Testis (tissue), 3 donors: ENCODE data around the gene ZNF732. TPM values are rescaled to one million over a fixed set of nuclear protein-coding genes. Genes with fewer than 3 reads are reported as not detected.

Source experiments
- DNase-seq: peaks from one replicate; pipeline ENCODE4 v3.0.0-alpha.2; 2019
- H3K27ac ChIP-seq, 2 donors: fragments of 200-600 bp; sonication (generic); one replicate each; pipeline ENCODE4 v1.5.1; 2019
- H3K27me3 ChIP-seq: fragments of 200-600 bp; sonication (generic); one replicate; pipeline ENCODE4 v1.5.1; 2019
- H3K36me3 ChIP-seq: fragments of 200-600 bp; sonication (generic); one replicate; pipeline ENCODE4 v1.5.1; 2017; ENCODE audit warnings: low read depth; ENCODE audit errors: missing control alignments
- H3K4me1 ChIP-seq: fragments of 200-600 bp; sonication (generic); one replicate; pipeline ENCODE4 v1.5.1; 2019
- H3K4me3 ChIP-seq, 2 donors: fragments of 200-600 bp; sonication (generic); one replicate each; pipeline ENCODE4 v1.5.1; 2017 to 2019
- H3K9me3 ChIP-seq: fragments of 200-600 bp; sonication (generic); one replicate; pipeline ENCODE4 v1.5.1; 2017
- CTCF ChIP-seq, 3 experiments: fragments of 450-650 bp in 2 of 3; fragments of 200-600 bp in 1 of 3; sonication (generic) in 1 of 3; IDR thresholded peaks; one replicate each; pipeline ENCODE4 v1.5.1; 2016 to 2019; ENCODE audit warnings: antibody characterized with exemption in 3 of 3, mild to moderate bottlenecking in 2 of 3, moderate library complexity in 1 of 3
- POLR2A ChIP-seq: fragments of 450-650 bp; IDR thresholded peaks from one replicate; pipeline ENCODE4 v1.6.1; 2017; ENCODE audit warnings: antibody characterized with exemption, mild to moderate bottlenecking, moderate library complexity
- WGBS, 2 donors: methylation state at CpG; one replicate each; pipeline ENCODE4 v1.1.5; 2018; 5-methylcytosine and 5-hydroxymethylcytosine counted together
- intact Hi-C: fragments of 100-400 bp; cut with DNase I; formaldehyde crosslinking; loops from one replicate; pipeline ENCODE4 v1.15.1; 2023; ENCODE audit warnings: low total_unique reads
- polyA plus RNA-seq: library from polyadenylated mRNA; stranded (reverse); fragments of 350-450 nt; fragmentation: Illumina TruSeq; extraction: RNeasy Lipid Tissue Mini Kit (QIAGEN cat#74804); gene quantifications from one replicate; pipeline ENCODE4 v1.2.3, GENCODE V29; 2014; ENCODE audit warnings: low read depth, low replicate concordance; ENCODE audit not compliant: insufficient read depth
- total RNA-seq, 2 donors: library from RNA; depleted of rRNA; stranded (reverse); fragments of >200 nt; gene quantifications; one replicate each; pipeline ENCODE4 v1.2.3, GENCODE V29; 2016

The ZNF732 gene
- total and polyA plus RNA-seq, 3 donors from 2014 or later: 1.2 to 6.5 (median 5.2) TPM

DNA sequence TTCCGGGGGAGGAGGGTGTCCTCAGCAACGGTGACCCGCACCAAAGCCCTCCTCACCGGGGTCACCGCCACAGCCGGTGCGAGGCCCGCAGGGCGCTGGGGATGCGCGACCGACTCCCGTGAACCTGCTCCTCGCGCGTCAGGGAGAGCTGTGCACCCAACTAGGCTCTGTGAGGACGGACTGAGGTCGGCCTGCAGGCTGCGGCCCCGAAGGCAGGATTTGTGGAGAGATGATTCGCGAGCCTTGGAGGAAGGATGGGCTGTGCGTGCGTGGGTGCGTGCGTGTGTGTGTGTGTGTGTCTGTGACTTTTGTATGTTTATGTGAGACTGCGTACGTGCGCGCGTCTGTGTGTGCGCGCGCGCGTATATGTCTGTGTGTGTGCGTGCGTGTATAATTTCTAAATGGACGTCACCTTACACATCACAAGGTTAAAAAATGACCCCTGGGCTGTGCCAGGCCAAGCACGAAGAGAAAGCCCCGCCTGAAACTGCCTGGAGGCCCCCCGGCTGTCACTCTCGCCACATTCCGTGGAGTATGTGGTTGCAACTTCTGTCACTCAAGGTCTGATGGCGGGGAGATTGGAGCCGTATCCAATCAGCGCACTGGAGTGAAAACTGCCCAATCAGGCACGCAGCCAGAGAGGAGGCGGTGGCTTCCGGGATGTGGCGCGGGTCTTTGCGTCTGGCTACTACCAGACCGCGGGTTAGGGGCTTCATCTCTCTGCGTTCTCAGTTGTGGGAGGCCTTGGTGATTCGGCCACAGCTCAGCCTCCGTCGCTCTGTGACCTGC, 32.1 kb upstream of the ZNF732 start, which contains the start of gene ZNF141:
Gene ZNF141, plus strand, starts transcription at position 672 of the 789 bp plus-strand sequence. CDS start 170 bp downstream, outside the sequence.
- intact Hi-C loops: no loop called here
- 0 to 3% methylated on average over 8 to 55 of the region's 59 CpGs for WGBS, 2 donors
- TF ChIP-seq POLR2A: peak; percentile 47
- TF ChIP-seq CTCF (IDR thresholded peaks at IDR 0.05): no peak

GRCh38 chr4:336893-337142, 31.5 kb upstream of the ZNF732 start:
- Histone ChIP-seq H3K4me3 (peak overlapping the region; percentile 81 to 91), H3K27me3 (no peaks in the 10 kb centered on the region), H3K9me3 (no peaks in the 10 kb centered on the region), H3K36me3 (no peaks in the 10 kb centered on the region), H3K27ac (peak overlapping the region; percentile 94 to 96), H3K4me1 (peaks cover 8% of the 10 kb centered on the region)
- TF ChIP-seq POLR2A (no peak), CTCF (IDR thresholded peaks at IDR 0.05) (no peak)
- intact Hi-C loops: no loop called here
- DNase-seq: peak; percentile 59
- 0% methylated on average over 5 of the region's 18 CpGs; no CpG with 5 or more reads in 1 of the 2 donors for WGBS, 2 donors

More for the DNA sequence above, 32.1 kb upstream of the ZNF732 start, which contains the start of gene ZNF141:
- DNase-seq: peak; percentile 99
- no peaks in the 10 kb centered on the region for H3K36me3 ChIP-seq
- no peaks in the 10 kb centered on the region for H3K27me3 ChIP-seq
- no peaks in the 10 kb centered on the region for H3K9me3 ChIP-seq
- peaks cover 8% of the 10 kb centered on the region for H3K4me1 ChIP-seq
- peak within 1 kb of the TSS; percentile 94 to 96 for H3K27ac ChIP-seq
- H3K4me3 ChIP-seq: peak within 1 kb of the TSS; percentile 81 to 91

- intact Hi-C loops: no loop called here
- 6 to 18% methylated on average over 5 to 40 of the region's 71 CpGs for WGBS, 2 donors
- Histone ChIP-seq H3K9me3 (no peaks in the 10 kb centered on the region), H3K27ac (peak overlapping the region; percentile 94 to 96), H3K36me3 (no peaks in the 10 kb centered on the region), H3K4me3 (peak overlapping the region; percentile 81 to 91), H3K27me3 (no peaks in the 10 kb centered on the region), H3K4me1 (peaks cover 8% of the 10 kb centered on the region)
- TF ChIP-seq CTCF (IDR thresholded peaks at IDR 0.05): no peak
- TF ChIP-seq POLR2A: no peak
- peak; percentile 49 for DNase-seq
Observed at GRCh38 chr4:336099-336892, 31.0 kb upstream of the ZNF732 start.

DNA sequence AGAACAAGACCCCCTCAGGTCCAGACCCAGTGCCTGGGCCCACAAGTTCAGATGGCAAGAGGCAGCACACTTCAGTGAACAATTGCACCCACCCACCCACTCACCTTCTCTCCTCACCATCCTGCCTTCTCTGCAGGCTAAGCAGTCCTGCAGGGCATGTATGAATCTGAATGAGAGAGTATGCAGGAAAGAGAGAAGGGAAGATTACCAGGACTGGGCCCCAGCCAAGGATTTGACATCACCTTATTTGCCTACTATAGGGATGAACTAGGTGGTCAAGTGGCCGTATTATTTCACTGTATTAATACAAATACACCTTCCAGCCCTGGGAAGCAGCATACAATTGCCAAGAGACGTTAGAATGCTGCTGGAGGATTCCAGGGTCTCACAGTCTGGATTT, 30.2 kb upstream of the ZNF732 start:
- Histone ChIP-seq H3K27ac (peak overlapping the region in 1 of 2 donors; percentile 96), H3K4me3 (no peak overlapping the region), H3K27me3 (no peaks in the 10 kb centered on the region), H3K9me3 (no peaks in the 10 kb centered on the region), H3K36me3 (no peaks in the 10 kb centered on the region), H3K4me1 (peaks cover 8% of the 10 kb centered on the region)
- intact Hi-C loops: no loop called here
- peak; percentile 16 for DNase-seq
- WGBS, 2 donors: 34 to 40% methylated on average over 2 of the region's 2 CpGs
- TF ChIP-seq CTCF (IDR thresholded peaks at IDR 0.05) (no peak), POLR2A (no peak)
